MCF 10A (cell line): ENCODE data around the gene ANGPTL5. TPM values are rescaled to one million over a fixed set of nuclear protein-coding genes. Genes with fewer than 3 reads are reported as not detected.

ENCODE experiments used
- BruUV-seq: library from RNA; stranded (reverse); fragments of 400-500 nt; replicated peaks from 2 replicates; lab custom pipeline; 2021; lab: Mats Ljungman, UMichigan
- CTCF ChIA-PET: fragments of 300-600 bp; sonication (Branson Sonifier 250); formaldehyde crosslinking; extraction: SDS; loops from one replicate; lab custom pipeline; 2021; ENCODE audit warnings: antibody characterized with exemption, inconsistent platforms; lab: Yijun Ruan, JAX
- POLR2A ChIA-PET: fragments of 300-600, 350-650 bp; sonication (Branson Sonifier 250); formaldehyde crosslinking; extraction: SDS; loops from one replicate; lab custom pipeline; 2020; ENCODE audit warnings: antibody characterized with exemption, inconsistent platforms; lab: Yijun Ruan, JAX
- DNase-seq: peaks from one replicate; pipeline ENCODE4 v3.0.0-alpha.2; 2018; ENCODE audit not compliant: unreplicated experiment
- H3K27ac Mint-ChIP-seq: one replicate; pipeline ENCODE4 v1.8.0; 2022; ENCODE audit warnings: mild to moderate bottlenecking, low read depth, mixed read lengths; ENCODE audit not compliant: unreplicated experiment
- H3K27me3 Mint-ChIP-seq: one replicate; pipeline ENCODE4 v1.8.0; 2022; ENCODE audit warnings: mixed read lengths; ENCODE audit not compliant: insufficient read depth, unreplicated experiment
- H3K36me3 Mint-ChIP-seq: one replicate; pipeline ENCODE4 v1.8.0; 2022; ENCODE audit warnings: mild to moderate bottlenecking, moderate library complexity, mixed read lengths; ENCODE audit not compliant: insufficient read depth, unreplicated experiment
- H3K4me1 Mint-ChIP-seq: one replicate; pipeline ENCODE4 v1.8.0; 2022; ENCODE audit warnings: mixed read lengths; ENCODE audit not compliant: insufficient read depth, unreplicated experiment
- H3K4me3 Mint-ChIP-seq: one replicate; pipeline ENCODE4 v1.8.0; 2022; ENCODE audit warnings: mild to moderate bottlenecking, moderate library complexity, mixed read lengths; ENCODE audit not compliant: unreplicated experiment
- H3K9me3 Mint-ChIP-seq: one replicate; pipeline ENCODE4 v1.8.0; 2022; ENCODE audit warnings: mixed read lengths; ENCODE audit not compliant: unreplicated experiment
- intact Hi-C: fragments of 100-400 bp; cut with micrococcal nuclease; formaldehyde crosslinking; loops from 2 replicates; pipeline ENCODE4 v1.14.1; 2022
- total RNA-seq: library from RNA; stranded (reverse); gene quantifications from 2 replicates; pipeline ENCODE4 v1.2.3, GENCODE V29; 2022
- TF ChIP-seq, protein P1 (sequence below): fragments of 200-600 bp; IDR thresholded peaks from one replicate; pipeline ENCODE4 v1.8.0; 2022; ENCODE audit warnings: antibody characterized with exemption, mild to moderate bottlenecking; ENCODE audit not compliant: unreplicated experiment

Gene ANGPTL5
- total RNA-seq, 1 experiment from 2014 or later, result not detected

DNA sequence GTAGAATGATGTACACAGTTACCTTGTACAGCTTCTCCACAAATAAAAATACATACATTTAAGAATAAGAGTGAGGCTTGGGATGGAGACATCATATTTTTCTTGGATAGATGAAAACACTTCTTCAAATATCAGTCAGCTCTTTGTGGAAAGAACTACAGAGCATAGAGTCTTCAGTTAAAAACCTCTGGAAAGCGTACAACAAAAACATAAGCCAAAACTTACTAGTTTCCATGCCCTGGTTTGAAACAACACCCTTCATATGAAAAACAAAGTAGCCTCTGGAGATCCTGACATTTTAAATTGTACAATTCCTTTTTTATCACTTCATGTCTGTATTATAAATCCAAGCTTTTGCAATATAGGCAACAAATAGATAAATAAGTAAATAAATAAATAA is 8.5 kb downstream of the ANGPTL5 start:
- TF ChIP-seq, protein P1, sequence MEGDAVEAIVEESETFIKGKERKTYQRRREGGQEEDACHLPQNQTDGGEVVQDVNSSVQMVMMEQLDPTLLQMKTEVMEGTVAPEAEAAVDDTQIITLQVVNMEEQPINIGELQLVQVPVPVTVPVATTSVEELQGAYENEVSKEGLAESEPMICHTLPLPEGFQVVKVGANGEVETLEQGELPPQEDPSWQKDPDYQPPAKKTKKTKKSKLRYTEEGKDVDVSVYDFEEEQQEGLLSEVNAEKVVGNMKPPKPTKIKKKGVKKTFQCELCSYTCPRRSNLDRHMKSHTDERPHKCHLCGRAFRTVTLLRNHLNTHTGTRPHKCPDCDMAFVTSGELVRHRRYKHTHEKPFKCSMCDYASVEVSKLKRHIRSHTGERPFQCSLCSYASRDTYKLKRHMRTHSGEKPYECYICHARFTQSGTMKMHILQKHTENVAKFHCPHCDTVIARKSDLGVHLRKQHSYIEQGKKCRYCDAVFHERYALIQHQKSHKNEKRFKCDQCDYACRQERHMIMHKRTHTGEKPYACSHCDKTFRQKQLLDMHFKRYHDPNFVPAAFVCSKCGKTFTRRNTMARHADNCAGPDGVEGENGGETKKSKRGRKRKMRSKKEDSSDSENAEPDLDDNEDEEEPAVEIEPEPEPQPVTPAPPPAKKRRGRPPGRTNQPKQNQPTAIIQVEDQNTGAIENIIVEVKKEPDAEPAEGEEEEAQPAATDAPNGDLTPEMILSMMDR, result no peak
- no TSS peak for BruUV-seq
- Mint-ChIP-seq H3K27me3 (no peaks in the 10 kb centered on the region), H3K4me1 (peaks cover 6% of the 10 kb centered on the region), H3K9me3 (no peaks in the 10 kb centered on the region), H3K36me3 (no peaks in the 10 kb centered on the region), H3K4me3 (no peak overlapping the region), H3K27ac (no peak overlapping the region)
- intact Hi-C loops, result no loop called here
- POLR2A ChIA-PET, result interaction anchor here (0.6 to 1.1 kb wide), 2 partner anchors 98 to 203 kb away, joined by 3 read pairs; no protein-coding TSS in a partner anchor
- DNase-seq, result no peak
- CTCF ChIA-PET, result interaction anchor here (1.3 to 2.2 kb wide), 3 partner anchors 45 to 99 kb away, joined by 5 to 11 read pairs (median 5); no protein-coding TSS in a partner anchor

DNA sequence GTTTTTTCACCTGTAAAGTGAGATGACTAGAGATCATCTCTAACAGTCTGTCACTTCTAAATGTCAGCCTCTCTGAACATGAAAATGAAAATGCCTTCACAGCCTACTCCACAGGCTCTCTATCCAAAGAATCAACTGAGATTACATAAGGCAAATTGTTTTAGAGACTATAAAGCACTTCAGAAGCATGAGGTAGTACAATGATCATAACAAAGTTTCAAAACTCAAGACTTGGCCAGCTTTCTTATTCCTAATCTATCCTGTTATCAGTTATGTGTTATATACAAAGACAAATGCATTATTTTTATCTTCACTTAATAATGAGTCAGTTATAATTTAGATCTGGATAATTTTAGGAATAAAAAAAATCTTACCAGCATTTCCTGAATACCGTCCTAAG is 21.8 kb downstream of the ANGPTL5 start:
- Mint-ChIP-seq H3K27me3 (no peaks in the 10 kb centered on the region), H3K4me3 (no peak overlapping the region), H3K9me3 (no peaks in the 10 kb centered on the region), H3K27ac (no peak overlapping the region), H3K4me1 (no peaks in the 10 kb centered on the region), H3K36me3 (no peaks in the 10 kb centered on the region)
- ChIA-PET POLR2A (interaction anchor here (1.7 kb wide), 1 partner anchor 20 kb away, joined by 5 read pairs; the partner anchor contains the start of gene CEP126), CTCF (no interaction called here)
- DNase-seq, result no peak
- no TSS peak for BruUV-seq
- TF ChIP-seq, protein P1, result no peak
- intact Hi-C loops, result no loop called here

DNA sequence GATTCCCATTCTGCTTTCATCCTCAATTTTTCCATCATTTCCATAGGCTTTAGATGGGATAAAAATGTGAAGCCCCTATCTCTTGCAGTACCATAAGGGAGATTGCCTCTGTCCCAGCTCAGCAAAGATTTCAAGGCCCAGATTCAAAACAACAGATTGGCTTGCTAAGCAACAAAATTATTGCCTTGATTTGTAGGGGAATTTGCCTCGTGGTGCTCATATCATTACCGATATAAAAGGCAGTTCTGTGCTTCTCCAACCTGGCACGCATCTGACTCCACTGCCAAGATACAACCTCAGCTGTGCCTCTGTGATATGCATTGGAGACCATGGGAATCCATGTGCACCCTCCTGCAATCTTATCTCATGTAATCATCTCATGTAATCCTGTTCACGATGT is 26.6 kb downstream of the ANGPTL5 start:
- Mint-ChIP-seq H3K9me3 (no peaks in the 10 kb centered on the region), H3K4me1 (no peaks in the 10 kb centered on the region), H3K27ac (no peak overlapping the region), H3K36me3 (no peaks in the 10 kb centered on the region), H3K4me3 (no peak overlapping the region), H3K27me3 (no peaks in the 10 kb centered on the region)
- CTCF ChIA-PET, result interaction anchor here (1.0 to 2.1 kb wide), 2 partner anchors 10 to 204 kb away, joined by 3 to 7 read pairs; no protein-coding TSS in a partner anchor
- POLR2A ChIA-PET, result no interaction called here
- BruUV-seq, result no TSS peak
- TF ChIP-seq, protein P1, result no peak
- DNase-seq, result no peak
- intact Hi-C loops, result no loop called here

DNA sequence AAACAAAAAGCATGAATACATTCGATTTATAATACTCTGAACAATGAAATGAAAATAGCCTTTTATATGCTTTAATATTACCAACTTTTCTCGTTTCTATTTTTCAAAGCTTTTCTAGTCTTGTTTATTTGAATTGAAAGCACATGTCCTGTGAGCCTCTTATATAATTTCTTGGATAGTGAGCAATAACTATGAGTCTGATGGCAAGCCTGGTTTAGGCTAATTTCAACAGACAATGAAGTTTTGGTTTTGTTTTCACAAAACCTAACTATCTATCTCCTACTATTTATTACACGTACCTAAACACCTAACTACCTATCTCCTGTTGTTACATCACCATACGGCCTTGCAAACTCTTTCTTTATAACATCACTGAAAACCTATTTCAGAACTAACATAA is 30.7 kb downstream of the ANGPTL5 start:
- intact Hi-C loops, result no loop called here
- CTCF ChIA-PET, result interaction anchor here (0.6 kb wide), 1 partner anchor 727 kb away, joined by 4 read pairs; no protein-coding TSS in a partner anchor
- Mint-ChIP-seq H3K4me1 (no peaks in the 10 kb centered on the region), H3K36me3 (no peaks in the 10 kb centered on the region), H3K27ac (no peak overlapping the region), H3K4me3 (no peak overlapping the region), H3K9me3 (no peaks in the 10 kb centered on the region), H3K27me3 (no peaks in the 10 kb centered on the region)
- DNase-seq, result no peak
- TF ChIP-seq, protein P1, result no peak
- POLR2A ChIA-PET, result no interaction called here
- no TSS peak for BruUV-seq
